Muscle of arm (tissue), 12 donors: ENCODE results near the gene CCDC81. TPM values are rescaled to one million over a fixed set of nuclear protein-coding genes. Genes with fewer than 3 reads are reported as not detected.

ENCODE experiments used
- DNase-seq: peaks from one replicate; pipeline ENCODE4 v3.0.0-alpha.2; 2013
- polyA plus RNA-seq, 12 donors: library from polyadenylated mRNA; unstranded; fragments of 120-200 nt; gene quantifications; one replicate each; pipeline ENCODE4 v1.2.1, GENCODE V29; 2013; ENCODE audit not compliant: insufficient read length in 12 of 12

Gene CCDC81
- polyA plus RNA-seq, 12 donors = 0.50 to 1.5 (median 0.88) TPM; not detected in 2

GRCh38 chr11:86464509-86465221, 90.0 kb downstream of the CCDC81 start:
- DNase-seq = no peak

- no peak for DNase-seq
Measured at GRCh38 chr11:86468169-86468568, 93.5 kb downstream of the CCDC81 start.

- DNase-seq = no peak
Measured at GRCh38 chr11:86469491-86470388, 95.1 kb downstream of the CCDC81 start.

Other genes starting within 250 kb of the CCDC81 start
- 10 to 100 TPM in 11 of 12 donors, not detected in 1; 14.9 to 45.4 (median 21.9) TPM for gene EED, start 130.1 kb upstream of the CCDC81 start, polyA plus RNA-seq
- 10 to 100 TPM in 11 of 12 donors, not detected in 1; 31.4 to 49.5 (median 40.1) TPM for gene HIKESHI, start 72.6 kb upstream of the CCDC81 start, polyA plus RNA-seq